IMR-90 (cell line): ENCODE results near the gene CATSPERZ. TPM values are rescaled to one million over a fixed set of nuclear protein-coding genes. Genes with fewer than 3 reads are reported as not detected.
A peak's percentile ranks its signal among the peaks of the same experiment; 100 is the strongest.

ENCODE experiments used
- ATAC-seq: fragments of 200-7000 bp; cut with Tn5 transposase; 2 replicates; pipeline ENCODE4 v1.9.1; 2020; ENCODE audit warnings: low read depth, mild to moderate bottlenecking, moderate library complexity
- BruUV-seq: library from RNA; stranded (reverse); fragments of 400-500 nt; replicated peaks from 2 replicates; lab custom pipeline; 2021; lab: Mats Ljungman, UMichigan
- CTCF ChIA-PET: fragments of 300-600 bp; formaldehyde crosslinking; extraction: SDS; loops from one replicate; lab custom pipeline; 2021; ENCODE audit warnings: antibody characterized with exemption; lab: Yijun Ruan, JAX
- POLR2A ChIA-PET: fragments of 300-600 bp; sonication (Branson Sonifier 250); formaldehyde crosslinking; loops from one replicate; lab custom pipeline; 2022; ENCODE audit warnings: antibody characterized with exemption; ENCODE audit not compliant: unreplicated experiment; lab: Charles Lee
- DNase-seq: peaks from one replicate; pipeline ENCODE4 v3.0.0; 2013
- H2AFZ ChIP-seq: replicated peaks from 2 replicates; pipeline ENCODE3; 2013; ENCODE audit warnings: low read length, mild to moderate bottlenecking; ENCODE audit not compliant: poor library complexity
- H2AK5ac ChIP-seq: 2 replicates; pipeline ENCODE4 v1.6.1; 2013; ENCODE audit warnings: low read depth, low read length, inconsistent platforms
- H2AK9ac ChIP-seq: replicated peaks from 2 replicates; pipeline ENCODE3; 2013; ENCODE audit warnings: mild to moderate bottlenecking, low read depth, low read length, moderate library complexity; ENCODE audit not compliant: poor library complexity
- H2BK120ac ChIP-seq: 2 replicates; pipeline ENCODE4 v1.6.1; 2013; ENCODE audit warnings: low read depth, low read length, inconsistent platforms
- H2BK15ac ChIP-seq: 3 replicates; pipeline ENCODE4 v1.6.1; 2013; ENCODE audit warnings: low read depth, low read length, inconsistent platforms
- H2BK20ac ChIP-seq: 2 replicates; pipeline ENCODE4 v1.6.1; 2013; ENCODE audit warnings: low read depth, mild to moderate bottlenecking, inconsistent platforms, low read length, moderate library complexity
- H2BK5ac ChIP-seq: 2 replicates; pipeline ENCODE4 v1.6.1; 2013; ENCODE audit warnings: mild to moderate bottlenecking, low read depth, low read length, inconsistent platforms; ENCODE audit not compliant: poor library complexity, severe bottlenecking
- H3K14ac ChIP-seq: replicated peaks from 2 replicates; pipeline ENCODE4 v1.6.1; 2013; ENCODE audit warnings: low read depth, low read length, inconsistent platforms
- H3K18ac ChIP-seq: 2 replicates; pipeline ENCODE4 v1.6.1; 2013; ENCODE audit warnings: low read depth, low read length, control low read depth
- H3K23ac ChIP-seq: 2 replicates; pipeline ENCODE4 v1.6.1; 2013; ENCODE audit warnings: low read depth, low read length, inconsistent platforms
- H3K27ac ChIP-seq: 2 replicates; pipeline ENCODE4 v1.5.1; 2013; ENCODE audit warnings: mild to moderate bottlenecking, control low read depth, low read length; ENCODE audit not compliant: insufficient read depth
- H3K27me3 ChIP-seq: 2 replicates; pipeline ENCODE4 v1.6.1; 2013; ENCODE audit warnings: low read length; ENCODE audit not compliant: control insufficient read depth, insufficient read depth
- H3K36me3 ChIP-seq: 2 replicates; pipeline ENCODE4 v1.6.1; 2013; ENCODE audit warnings: low read length, mixed read lengths; ENCODE audit not compliant: control insufficient read depth, insufficient read depth
- H3K4ac ChIP-seq: 2 replicates; pipeline ENCODE4 v1.6.1; 2013; ENCODE audit warnings: low read depth, low read length, inconsistent platforms
- H3K4me1 ChIP-seq: 2 replicates; pipeline ENCODE4 v1.6.1; 2013; ENCODE audit warnings: low read length, mixed read lengths; ENCODE audit not compliant: control insufficient read depth, insufficient read depth
- H3K4me2 ChIP-seq: 2 replicates; pipeline ENCODE4 v1.6.1; 2013; ENCODE audit warnings: low read depth, mild to moderate bottlenecking, control low read depth, low read length, moderate library complexity
- H3K4me3 ChIP-seq: 2 replicates; pipeline ENCODE4 v1.5.1; 2013; ENCODE audit warnings: low read depth, mild to moderate bottlenecking, control low read depth, low read length, moderate library complexity; ENCODE audit not compliant: insufficient read depth
- H3K56ac ChIP-seq: 2 replicates; pipeline ENCODE4 v1.6.1; 2013; ENCODE audit warnings: low read length, inconsistent platforms; ENCODE audit not compliant: insufficient read depth; ENCODE audit errors: extremely low read depth
- H3K79me1 ChIP-seq, 2 experiments: 2 replicates each; pipeline ENCODE4 v1.6.1; 2013; ENCODE audit warnings: low read length in 2 of 2, inconsistent platforms in 1 of 2, low read depth in 1 of 2
- H3K9ac ChIP-seq: 2 replicates; pipeline ENCODE4 v1.6.1; 2013; ENCODE audit warnings: low read depth, low read length, control low read depth
- H3K9me1 ChIP-seq: 2 replicates; pipeline ENCODE4 v1.6.1; 2013; ENCODE audit warnings: low read length, inconsistent platforms; ENCODE audit not compliant: insufficient read depth
- H3K9me3 ChIP-seq: 2 replicates; pipeline ENCODE4 v1.6.1; 2013; ENCODE audit warnings: low read length; ENCODE audit not compliant: control insufficient read depth, insufficient read depth
- H4K20me1 ChIP-seq: 2 replicates; pipeline ENCODE4 v1.6.1; 2013; ENCODE audit warnings: low read length, inconsistent platforms; ENCODE audit not compliant: insufficient read depth
- H4K5ac ChIP-seq: 2 replicates; pipeline ENCODE4 v1.6.1; 2013; ENCODE audit warnings: mild to moderate bottlenecking, low read depth, low read length, control low read depth
- H4K8ac ChIP-seq, 2 experiments: 2 replicates each; pipeline ENCODE4 v1.6.1; 2013; ENCODE audit warnings: low read depth in 2 of 2, low read length in 2 of 2, control low read depth in 1 of 2, inconsistent platforms in 1 of 2
- H4K91ac ChIP-seq: 2 replicates; pipeline ENCODE4 v1.6.1; 2013; ENCODE audit warnings: low read depth, low read length, inconsistent platforms; ENCODE audit not compliant: insufficient read depth
- CEBPB ChIP-seq: IDR thresholded peaks from 2 replicates; pipeline ENCODE4 v1.6.1; 2012; ENCODE audit warnings: low read depth, low read length, improper control_type of control experiment
- CHD1 ChIP-seq: IDR thresholded peaks from 2 replicates; pipeline ENCODE4 v1.6.1; 2012; ENCODE audit warnings: low read depth, low read length, improper control_type of control experiment
- WGBS, 2 experiments: methylation state at CpG; one replicate each; pipeline versions ENCODE4 v1.1.5 to v1.1.7; 2013; ENCODE audit warnings: missing lambda C conversion rate in 2 of 2; ENCODE audit not compliant: insufficient read length in 1 of 2; ENCODE audit errors: extremely low coverage in 2 of 2; 5-methylcytosine and 5-hydroxymethylcytosine counted together
- dilution Hi-C: fragments of 300-500 bp; cut with HindIII; formaldehyde crosslinking; loops from one replicate; pipeline ENCODE4 v1.14.3; 2018; ENCODE audit warnings: low sequenced_read_pairs; ENCODE audit not compliant: unreplicated experiment
- in situ Hi-C: fragments of 300-500 bp; cut with MboI; formaldehyde crosslinking; loops from 3 replicates; pipeline ENCODE4 v1.14.3; 2019; ENCODE audit warnings: low sequenced_read_pairs, inconsistent platforms, mixed read lengths
- intact Hi-C: fragments of 100-400 bp; cut with micrococcal nuclease; formaldehyde crosslinking; loops from 2 replicates; pipeline ENCODE4 v1.10.0; 2022
- polyA plus RNA-seq, 3 experiments: library from polyadenylated mRNA; depleted of rRNA; stranded (reverse); fragments of >200 nt; gene quantifications; 2 replicates each; pipeline ENCODE4 v1.2.3, GENCODE V29; 2012; ENCODE audit warnings: low replicate concordance in 1 of 3
- total RNA-seq: library from RNA; depleted of rRNA; stranded (reverse); fragments of >200 nt; gene quantifications from 2 replicates; pipeline ENCODE4 v1.2.3, GENCODE V29; 2012

CATSPERZ gene
- total and polyA plus RNA-seq, 2 of the 4 experiments (the other 2 are of a cell fraction) = not detected

DNA sequence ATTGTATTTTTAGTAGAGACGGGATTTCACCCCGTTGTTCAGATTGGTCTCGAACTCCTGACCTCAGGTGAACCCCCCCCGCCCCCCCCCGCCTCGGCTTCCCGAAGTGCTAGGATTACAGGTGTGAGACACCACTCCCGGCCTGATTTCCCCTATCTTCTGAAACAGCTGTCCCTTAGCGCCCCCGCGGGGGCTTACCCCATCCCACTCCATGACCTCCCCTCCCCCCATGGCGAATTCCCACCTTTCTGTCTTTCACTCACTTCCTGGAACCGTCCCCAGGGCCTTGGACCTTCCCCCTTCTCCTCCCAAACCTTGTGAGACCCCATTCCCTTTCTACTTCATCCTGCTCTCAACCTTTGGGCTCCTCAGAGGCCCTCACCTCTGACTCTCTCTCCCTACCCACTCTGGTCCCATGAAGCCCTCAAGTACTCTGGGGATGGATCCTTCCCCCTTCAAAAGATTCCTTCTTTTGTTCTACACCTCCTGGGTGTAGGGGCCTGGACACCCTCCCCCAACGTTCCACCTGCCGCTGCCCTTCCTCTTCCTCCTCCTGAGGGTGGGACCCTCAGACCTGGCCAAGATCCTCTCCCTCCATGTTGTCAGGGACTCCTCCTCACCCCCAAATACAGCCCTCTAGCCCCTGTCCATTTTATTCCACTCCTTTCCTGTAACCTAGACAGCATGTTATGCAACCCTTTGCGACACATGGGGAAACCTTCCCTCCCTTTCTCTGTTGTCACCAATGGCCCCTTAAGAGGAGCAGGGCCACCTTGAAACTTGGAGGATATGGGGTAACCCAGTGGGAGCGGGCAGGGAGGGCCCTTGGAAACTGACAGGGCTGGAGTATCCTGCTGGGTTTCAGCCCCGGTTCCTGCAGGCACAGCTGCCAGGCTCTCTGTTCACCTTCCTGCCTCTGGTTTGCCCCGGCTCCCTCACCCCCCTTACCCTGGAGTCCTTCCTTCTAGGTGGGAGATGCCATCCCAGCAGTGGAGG, 18.9 kb downstream of the CATSPERZ start:
- Histone ChIP-seq H2BK15ac (peak overlapping the region; percentile 76; the same call in 1 of the 3 replicates), H3K27ac (peak overlapping the region; percentile 79), H4K20me1 (no peaks in the 10 kb centered on the region; the same call in 1 of the 2 replicates), H2AK9ac (peak overlapping the region; percentile 98), H3K4me2 (peak overlapping the region; percentile 75), H3K36me3 (peaks cover 34% of the 10 kb centered on the region), H2BK20ac (peak overlapping the region; percentile 69; the same call in 1 of the 2 replicates), H3K4me1 (peaks cover 6% of the 10 kb centered on the region), H2AK5ac (peak overlapping the region; percentile 96), H3K4me3 (peak overlapping the region; percentile 67), H3K79me1 (peaks cover 7 to 31% of the 10 kb centered on the region in 2 experiments), H3K9me1 (peaks cover 14% of the 10 kb centered on the region), H4K5ac (peak overlapping the region; percentile 69), H3K9me3 (no peaks in the 10 kb centered on the region), H4K8ac (peak overlapping the region; percentile 89 to 90), H2BK120ac (peak overlapping the region; percentile 49), H3K14ac (peak overlapping the region; percentile 94), H3K27me3 (no peaks in the 10 kb centered on the region), H2AFZ (peak overlapping the region; percentile 85), H2BK5ac (no peak overlapping the region), H3K18ac (peak overlapping the region; percentile 42; the same call in 1 of the 2 replicates), H3K23ac (peak overlapping the region; percentile 92), H4K91ac (peak overlapping the region; percentile 92), H3K4ac (peak overlapping the region; percentile 98), H3K56ac (0 out of 2 replicates have a peak overlapping the region, but pooled peaks have one; percentile 44), H3K9ac (peak overlapping the region; percentile 91)
- in situ Hi-C loops (no loop called here), intact Hi-C loops (loop anchor here (1.0 kb wide), 1 partner anchor 36 kb away; no protein-coding TSS in a partner anchor), dilution Hi-C loops (no loop called here)
- DNase-seq (no peak), ATAC-seq (no peak)
- CTCF ChIA-PET = interaction anchor here (1.4 to 2.3 kb wide), 3 partner anchors 23 to 48 kb away, joined by 4 to 27 read pairs (median 6); no protein-coding TSS in a partner anchor
- no peak for TF ChIP-seq CHD1
- peak; percentile 72 for TF ChIP-seq CEBPB
- no TSS peak for BruUV-seq
- 29% methylated on average over 7 of the region's 19 CpGs; no CpG with 5 or more reads in 1 of the 2 experiments for WGBS, 2 experiments
- POLR2A ChIA-PET = interaction anchor here (0.6 kb wide), 1 partner anchor 37 kb away, joined by 4 read pairs; no protein-coding TSS in a partner anchor
